ENCODE measurements around the gene TNS4.

The TNS4 gene

GRCh38 chr17:40533896-40534295 lies 32.5 kb upstream of the TNS4 start:
- TF ChIP-seq GABPA (IDR thresholded peaks at IDR 0.05; ENCODE audit: low read depth): no peak
- no peak for TF ChIP-seq REST (IDR thresholded peaks at IDR 0.05; ENCODE audit: insufficient replicate concordance, low read depth)
- no peak for TF ChIP-seq POLR2AphosphoS5 (IDR thresholded peaks at IDR 0.05; ENCODE audit: low read depth)
- TF ChIP-seq SPI1 (IDR thresholded peaks at IDR 0.05; ENCODE audit: borderline replicate concordance, low read depth): no peak
- no peak for TF ChIP-seq CTCF (IDR thresholded peaks at IDR 0.05; ENCODE audit: insufficient read depth, low read length)
- DNase-seq (ENCODE audit: low read depth in 1 of 2, low spot score in 1 of 2): no peak
- Histone ChIP-seq H3K27me3 (ENCODE audit: insufficient read depth, poor library complexity, severe bottlenecking) (peaks cover 4% of the 10 kb centered on the region), H3K27ac (replicated peaks) (no peak overlapping the region), H3K4me3 (replicated peaks; ENCODE audit: insufficient read depth, low read length) (no peak overlapping the region)

- TF ChIP-seq POLR2AphosphoS5 (IDR thresholded peaks at IDR 0.05; ENCODE audit: low read depth): no peak
- TF ChIP-seq SPI1 (IDR thresholded peaks at IDR 0.05; ENCODE audit: borderline replicate concordance, low read depth): no peak; the same call in 1 of the 2 replicates
- TF ChIP-seq REST (IDR thresholded peaks at IDR 0.05; ENCODE audit: insufficient replicate concordance, low read depth): no peak
- no peak for TF ChIP-seq GABPA (IDR thresholded peaks at IDR 0.05; ENCODE audit: low read depth)
- no peak for TF ChIP-seq CTCF (IDR thresholded peaks at IDR 0.05; ENCODE audit: insufficient read depth, low read length)
- no peak overlapping the region for H3K4me3 ChIP-seq (replicated peaks; ENCODE audit: insufficient read depth, low read length)
- peaks cover 4% of the 10 kb centered on the region for H3K27me3 ChIP-seq (ENCODE audit: insufficient read depth, poor library complexity, severe bottlenecking)
- DNase-seq (ENCODE audit: low read depth in 1 of 2, low spot score in 1 of 2): no peak
- H3K27ac ChIP-seq (replicated peaks): no peak overlapping the region
Measured at GRCh38 chr17:40532520-40533253, 31.3 kb upstream of the TNS4 start.

- TF ChIP-seq SPI1 (IDR thresholded peaks at IDR 0.05; ENCODE audit: borderline replicate concordance, low read depth): no peak
- no peak for TF ChIP-seq GABPA (IDR thresholded peaks at IDR 0.05; ENCODE audit: low read depth)
- DNase-seq (ENCODE audit: low read depth in 1 of 2, low spot score in 1 of 2): no peak
- H3K27ac ChIP-seq (replicated peaks): no peak overlapping the region
- H3K27me3 ChIP-seq (ENCODE audit: insufficient read depth, poor library complexity, severe bottlenecking): peaks cover 4% of the 10 kb centered on the region
- no peak overlapping the region for H3K4me3 ChIP-seq (replicated peaks; ENCODE audit: insufficient read depth, low read length)
Measured at GRCh38 chr17:40531051-40531991, 29.9 kb upstream of the TNS4 start.

- Histone ChIP-seq H3K27ac (replicated peaks) (no peak overlapping the region), H3K27me3 (ENCODE audit: insufficient read depth, poor library complexity, severe bottlenecking) (peaks cover 6% of the 10 kb centered on the region), H3K4me3 (replicated peaks; ENCODE audit: insufficient read depth, low read length) (no peak overlapping the region)
- TF ChIP-seq REST (IDR thresholded peaks at IDR 0.05; ENCODE audit: insufficient replicate concordance, low read depth) (no peak), POLR2AphosphoS5 (IDR thresholded peaks at IDR 0.05; ENCODE audit: low read depth) (no peak), CTCF (IDR thresholded peaks at IDR 0.05; ENCODE audit: insufficient read depth, low read length) (no peak), GABPA (IDR thresholded peaks at IDR 0.05; ENCODE audit: low read depth) (no peak), SPI1 (IDR thresholded peaks at IDR 0.05; ENCODE audit: borderline replicate concordance, low read depth) (no peak)
- DNase-seq (ENCODE audit: low read depth in 1 of 2, low spot score in 1 of 2): no peak
Measured at GRCh38 chr17:40530531-40530994, 29.1 kb upstream of the TNS4 start.

All from HL-60 (cell line).